Testis (tissue), 3 donors: Measurements from ENCODE around the gene AGAP1. TPM values are rescaled to one million over a fixed set of nuclear protein-coding genes. Genes with fewer than 3 reads are reported as not detected.
A peak's percentile ranks its signal among the peaks of the same experiment; 100 is the strongest.

Source experiments
- DNase-seq: peaks from one replicate; pipeline ENCODE4 v3.0.0-alpha.2; 2019
- H3K27ac ChIP-seq, 2 donors: fragments of 200-600 bp; sonication (generic); one replicate each; pipeline ENCODE4 v1.5.1; 2019
- H3K27me3 ChIP-seq: fragments of 200-600 bp; sonication (generic); one replicate; pipeline ENCODE4 v1.5.1; 2019
- H3K36me3 ChIP-seq: fragments of 200-600 bp; sonication (generic); one replicate; pipeline ENCODE4 v1.5.1; 2017; ENCODE audit warnings: low read depth; ENCODE audit errors: missing control alignments
- H3K4me1 ChIP-seq: fragments of 200-600 bp; sonication (generic); one replicate; pipeline ENCODE4 v1.5.1; 2019
- H3K4me3 ChIP-seq, 2 donors: fragments of 200-600 bp; sonication (generic); one replicate each; pipeline ENCODE4 v1.5.1; 2017 to 2019
- H3K9me3 ChIP-seq: fragments of 200-600 bp; sonication (generic); one replicate; pipeline ENCODE4 v1.5.1; 2017
- POLR2A ChIP-seq: fragments of 450-650 bp; IDR thresholded peaks from one replicate; pipeline ENCODE4 v1.6.1; 2017; ENCODE audit warnings: antibody characterized with exemption, mild to moderate bottlenecking, moderate library complexity
- WGBS, 2 donors: methylation state at CpG; one replicate each; pipeline ENCODE4 v1.1.5; 2018; 5-methylcytosine and 5-hydroxymethylcytosine counted together
- intact Hi-C: fragments of 100-400 bp; cut with DNase I; formaldehyde crosslinking; loops from one replicate; pipeline ENCODE4 v1.15.1; 2023; ENCODE audit warnings: low total_unique reads
- polyA plus RNA-seq: library from polyadenylated mRNA; stranded (reverse); fragments of 350-450 nt; fragmentation: Illumina TruSeq; extraction: RNeasy Lipid Tissue Mini Kit (QIAGEN cat#74804); gene quantifications from one replicate; pipeline ENCODE4 v1.2.3, GENCODE V29; 2014; ENCODE audit warnings: low read depth, low replicate concordance; ENCODE audit not compliant: insufficient read depth
- total RNA-seq, 2 donors: library from RNA; depleted of rRNA; stranded (reverse); fragments of >200 nt; gene quantifications; one replicate each; pipeline ENCODE4 v1.2.3, GENCODE V29; 2016
- TF ChIP-seq, protein P1 (sequence below), 3 experiments: fragments of 450-650 bp in 2 of 3; fragments of 200-600 bp in 1 of 3; sonication (generic) in 1 of 3; IDR thresholded peaks; one replicate each; pipeline ENCODE4 v1.5.1; 2016 to 2019; ENCODE audit warnings: antibody characterized with exemption in 3 of 3, mild to moderate bottlenecking in 2 of 3, moderate library complexity in 1 of 3

The AGAP1 gene
- total and polyA plus RNA-seq, 3 donors from 2014 or later: 21.4 to 45.5 (median 40.7) TPM

DNA sequence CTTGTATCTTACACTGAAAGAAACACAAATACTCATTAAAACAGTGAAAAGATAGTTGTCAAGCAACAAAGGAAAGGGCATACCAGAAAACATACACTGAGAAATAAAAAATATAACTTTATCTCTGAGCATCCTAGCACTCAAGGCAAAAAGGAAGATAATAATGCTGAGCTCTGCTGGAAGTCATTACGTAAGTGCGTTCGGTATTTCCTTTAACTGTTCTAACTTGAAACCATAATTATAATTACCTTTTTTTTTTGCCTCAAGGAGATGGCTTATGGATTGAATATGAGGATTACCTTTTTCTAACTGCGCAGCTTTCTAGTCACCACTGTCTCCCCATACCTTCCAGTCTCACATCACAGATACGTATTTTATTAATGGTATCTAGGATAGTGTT, 366.3 kb downstream of the AGAP1 start:
- intact Hi-C loops: no loop called here
- WGBS, 2 donors: 66 to 77% methylated on average over 5 of the region's 5 CpGs
- no peaks in the 10 kb centered on the region for H3K36me3 ChIP-seq
- no peak for TF ChIP-seq POLR2A
- TF ChIP-seq, protein P1, sequence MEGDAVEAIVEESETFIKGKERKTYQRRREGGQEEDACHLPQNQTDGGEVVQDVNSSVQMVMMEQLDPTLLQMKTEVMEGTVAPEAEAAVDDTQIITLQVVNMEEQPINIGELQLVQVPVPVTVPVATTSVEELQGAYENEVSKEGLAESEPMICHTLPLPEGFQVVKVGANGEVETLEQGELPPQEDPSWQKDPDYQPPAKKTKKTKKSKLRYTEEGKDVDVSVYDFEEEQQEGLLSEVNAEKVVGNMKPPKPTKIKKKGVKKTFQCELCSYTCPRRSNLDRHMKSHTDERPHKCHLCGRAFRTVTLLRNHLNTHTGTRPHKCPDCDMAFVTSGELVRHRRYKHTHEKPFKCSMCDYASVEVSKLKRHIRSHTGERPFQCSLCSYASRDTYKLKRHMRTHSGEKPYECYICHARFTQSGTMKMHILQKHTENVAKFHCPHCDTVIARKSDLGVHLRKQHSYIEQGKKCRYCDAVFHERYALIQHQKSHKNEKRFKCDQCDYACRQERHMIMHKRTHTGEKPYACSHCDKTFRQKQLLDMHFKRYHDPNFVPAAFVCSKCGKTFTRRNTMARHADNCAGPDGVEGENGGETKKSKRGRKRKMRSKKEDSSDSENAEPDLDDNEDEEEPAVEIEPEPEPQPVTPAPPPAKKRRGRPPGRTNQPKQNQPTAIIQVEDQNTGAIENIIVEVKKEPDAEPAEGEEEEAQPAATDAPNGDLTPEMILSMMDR (IDR thresholded peaks at IDR 0.05): no peak
- no peak overlapping the region for H3K4me3 ChIP-seq
- no peaks in the 10 kb centered on the region for H3K27me3 ChIP-seq
- no peaks in the 10 kb centered on the region for H3K4me1 ChIP-seq
- no peaks in the 10 kb centered on the region for H3K9me3 ChIP-seq
- DNase-seq: no peak
- H3K27ac ChIP-seq: peak overlapping the region in 1 of 2 donors; percentile 12

DNA sequence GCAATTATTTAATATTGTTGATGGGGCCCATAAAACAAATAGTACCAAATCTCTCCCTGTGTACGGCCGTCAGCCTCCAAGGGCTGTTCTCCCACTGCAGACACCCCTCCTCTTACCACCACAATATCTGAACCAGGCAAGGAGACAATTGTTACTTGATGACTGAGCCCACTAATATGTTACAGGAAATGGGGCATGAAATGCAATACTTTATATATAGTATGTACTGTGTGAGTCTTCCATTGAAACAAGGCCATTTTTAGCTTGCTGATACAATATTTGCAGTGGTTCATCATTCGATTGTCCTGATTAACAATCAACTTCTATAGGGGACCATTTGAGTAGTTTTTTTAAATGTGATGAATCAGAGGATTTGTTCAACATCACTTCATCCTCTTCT, 367.0 kb downstream of the AGAP1 start:
- H3K27ac ChIP-seq: no peak overlapping the region
- DNase-seq: no peak
- WGBS, 2 donors: 84% methylated on average over 3 of the region's 3 CpGs
- H3K36me3 ChIP-seq: no peaks in the 10 kb centered on the region
- no peaks in the 10 kb centered on the region for H3K27me3 ChIP-seq
- no peak overlapping the region for H3K4me3 ChIP-seq
- TF ChIP-seq, protein P1 (IDR thresholded peaks at IDR 0.05): no peak
- TF ChIP-seq POLR2A: no peak
- no peaks in the 10 kb centered on the region for H3K4me1 ChIP-seq
- no peaks in the 10 kb centered on the region for H3K9me3 ChIP-seq
- intact Hi-C loops: no loop called here

DNA sequence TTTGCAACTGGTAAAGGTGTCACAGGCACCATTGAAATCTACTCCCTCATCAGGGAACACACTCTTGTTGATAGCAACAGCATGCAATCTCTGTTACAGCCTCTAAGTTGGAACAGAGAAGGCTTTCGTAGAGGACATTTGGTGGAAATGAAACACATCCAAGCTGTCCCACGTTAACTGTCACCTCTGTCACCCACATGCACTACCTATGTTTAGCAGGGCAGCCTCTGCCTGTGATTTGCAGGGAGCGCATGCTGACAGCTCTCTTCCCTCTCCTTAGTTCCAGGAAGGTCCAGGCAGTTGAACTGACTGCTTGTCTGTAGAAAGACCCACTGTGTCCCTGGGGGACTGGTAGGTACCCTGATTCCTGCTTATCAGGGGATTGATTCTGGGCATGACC, 367.5 kb downstream of the AGAP1 start:
- TF ChIP-seq POLR2A: no peak
- TF ChIP-seq, protein P1 (IDR thresholded peaks at IDR 0.05): no peak
- H3K9me3 ChIP-seq: no peaks in the 10 kb centered on the region
- H3K36me3 ChIP-seq: no peaks in the 10 kb centered on the region
- 93 to 100% methylated on average over 3 of the region's 3 CpGs for whole genome bisulfite sequencing, 2 donors
- no peak overlapping the region for H3K4me3 ChIP-seq
- DNase-seq: no peak
- H3K4me1 ChIP-seq: no peaks in the 10 kb centered on the region
- intact Hi-C loops: no loop called here
- no peaks in the 10 kb centered on the region for H3K27me3 ChIP-seq
- no peak overlapping the region for H3K27ac ChIP-seq

DNA sequence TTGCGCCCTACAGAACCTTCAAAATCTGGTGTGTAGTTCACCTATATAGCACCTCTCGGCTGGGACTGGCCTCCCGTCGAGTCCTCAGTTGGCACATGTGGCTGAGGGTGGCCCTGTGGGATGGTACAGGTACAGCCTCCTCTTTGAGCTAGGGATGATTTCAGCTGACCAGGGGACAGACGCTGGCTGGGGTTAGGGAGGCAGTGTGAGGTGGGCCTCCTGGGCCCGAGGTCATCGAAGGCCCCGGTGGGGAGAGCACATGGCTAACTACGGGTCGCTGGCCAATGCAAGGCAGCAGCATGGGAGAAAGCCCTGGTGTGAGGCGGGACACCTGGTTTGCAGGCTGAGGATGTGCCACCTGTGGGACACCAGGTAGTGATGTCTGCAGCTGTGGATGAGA, 369.6 kb downstream of the AGAP1 start:
- intact Hi-C loops: no loop called here
- Histone ChIP-seq H3K27me3 (no peaks in the 10 kb centered on the region), H3K36me3 (no peaks in the 10 kb centered on the region), H3K9me3 (no peaks in the 10 kb centered on the region), H3K4me1 (no peaks in the 10 kb centered on the region), H3K27ac (no peak overlapping the region), H3K4me3 (no peak overlapping the region)
- TF ChIP-seq, protein P1 (IDR thresholded peaks at IDR 0.05): no peak
- TF ChIP-seq POLR2A: no peak
- DNase-seq: no peak
- 92 to 95% methylated on average over 9 to 11 of the region's 11 CpGs for WGBS, 2 donors

DNA sequence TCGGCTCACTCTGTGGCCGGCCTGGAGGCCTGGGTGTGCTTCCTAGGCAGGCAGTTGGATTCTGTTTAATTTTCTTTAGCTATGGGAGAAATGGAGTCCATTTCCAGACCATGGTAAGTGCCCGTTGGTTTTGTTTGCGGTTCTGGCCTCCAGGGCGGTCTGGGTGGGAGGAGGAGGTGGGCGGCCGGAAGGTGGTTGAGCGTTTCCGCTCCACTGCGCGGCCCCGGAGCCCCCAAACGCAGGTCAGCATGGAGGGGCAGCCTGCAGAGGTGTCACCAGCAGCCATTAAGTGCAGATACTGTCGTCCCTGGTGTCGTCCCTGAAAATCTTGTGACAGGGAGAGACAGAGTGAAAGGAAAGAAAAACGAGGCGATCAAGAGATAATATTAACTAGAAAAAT, 370.5 kb downstream of the AGAP1 start:
- H3K27ac ChIP-seq: no peak overlapping the region
- H3K4me3 ChIP-seq: no peak overlapping the region
- intact Hi-C loops: no loop called here
- H3K36me3 ChIP-seq: no peaks in the 10 kb centered on the region
- H3K9me3 ChIP-seq: no peaks in the 10 kb centered on the region
- no peak for DNase-seq
- TF ChIP-seq, protein P1 (IDR thresholded peaks at IDR 0.05): no peak
- TF ChIP-seq POLR2A: no peak
- H3K27me3 ChIP-seq: no peaks in the 10 kb centered on the region
- WGBS, 2 donors: 78 to 83% methylated on average over 17 of the region's 17 CpGs
- H3K4me1 ChIP-seq: no peaks in the 10 kb centered on the region
